ENCODE data around the gene EEF2K. TPM values are rescaled to one million over a fixed set of nuclear protein-coding genes. Genes with fewer than 3 reads are reported as not detected.

EEF2K gene
- total and polyA plus RNA-seq, 2 of the 13 experiments (the other 11 are each of a cell fraction or from before 2014, with no cell fraction given) = 22.0 to 23.8 TPM

- intact Hi-C loops (cut with micrococcal nuclease; ENCODE audit: unreplicated experiment) = no loop called here
- Histone ChIP-seq H3K36me3 (replicated peaks in 1 of 2; ENCODE audit: control insufficient read depth in 1 of 2, insufficient read depth in 2 of 2, low read length in 2 of 2) (no peaks in the 10 kb centered on the region), H3K27me3 (ENCODE audit: control insufficient read depth in 1 of 2, insufficient read depth in 2 of 2, low read length in 2 of 2) (peaks cover 2 to 13% of the 10 kb centered on the region in 2 experiments; a peak in 3 of 5 replicates), H3K9ac (ENCODE audit: insufficient read depth, low read depth, low read length) (no peak overlapping the region), H4K20me1 (ENCODE audit: insufficient read depth, low read length) (no peaks in the 10 kb centered on the region), H3K4me3 (replicated peaks in 1 of 3; ENCODE audit: insufficient read depth in 1 of 3, low read depth in 2 of 3, low read length in 3 of 3) (peak overlapping the region in 1 of 3 experiments; percentile 9; a peak in 1 of 6 replicates), H3K79me2 (ENCODE audit: insufficient read depth, low read length) (no peaks in the 10 kb centered on the region), H3K9me3 (ENCODE audit: low read length) (no peaks in the 10 kb centered on the region), H2AFZ (ENCODE audit: low read length) (no peak overlapping the region), H3K4me1 (ENCODE audit: insufficient read depth, low read length) (peaks cover 12% of the 10 kb centered on the region; the same call in 1 of the 2 replicates), H3K27ac (ENCODE audit: extremely low read length, insufficient read depth, low read length) (no peak overlapping the region), H3K4me2 (ENCODE audit: low read depth, low read length) (peak overlapping the region; percentile 38; the same call in 1 of the 2 replicates)
- CTCF ChIA-PET (ENCODE audit: low intra/inter-chr PET ratio, low total read pairs) = no interaction called here
- DNase-seq (ENCODE audit: low spot score) (no peak), ATAC-seq (peak; percentile 60), FAIRE-seq (no peak)
- WGBS (ENCODE audit: low lambda C conversion rate) = 11% methylated on average over 18 of the region's 18 CpGs
- BruUV-seq (replicated peaks) = no TSS peak
- POLR2A ChIA-PET = no interaction called here
- in situ Hi-C loops (cut with HindIII; ENCODE audit: extremely low pct_ligation_motif_present, low pct_unique_long_range_greater_than_20kb) = no loop called here
- TF ChIP-seq ZNF280B (CRISPR knock-in tag; IDR thresholded peaks at IDR 0.05; ENCODE audit: borderline replicate concordance) (0 out of 2 replicates have a peak, but pooled peaks have one; percentile 39), BCL3 (CRISPR knock-in tag; IDR thresholded peaks at IDR 0.05) (0 out of 2 replicates have a peak, but pooled peaks have one; percentile 46), ZBTB46 (CRISPR knock-in tag; IDR thresholded peaks at IDR 0.05; ENCODE audit: borderline replicate concordance) (no peak), DZIP1 (CRISPR knock-in tag; IDR thresholded peaks at IDR 0.05) (0 out of 2 replicates have a peak, but pooled peaks have one; percentile 23), ZNF263 (CRISPR knock-in tag; IDR thresholded peaks at IDR 0.05) (peak; percentile 65; the same call in 1 of the 2 replicates), POLR2AphosphoS2 (IDR thresholded peaks at IDR 0.05; ENCODE audit: low read depth, low read length) (no peak), ZNF598 (CRISPR knock-in tag; IDR thresholded peaks at IDR 0.05; ENCODE audit: borderline replicate concordance) (peak; percentile 51; the same call in 1 of the 2 replicates), HNF1A (IDR thresholded peaks at IDR 0.05; ENCODE audit: low read depth) (no peak), HNF1A (CRISPR knock-in tag; IDR thresholded peaks at IDR 0.05; ENCODE audit: borderline replicate concordance) (0 out of 2 replicates have a peak, but pooled peaks have one; percentile 36)
These were observed 27.8 kb upstream of the EEF2K start for GRCh38 chr16:22177968-22178930.

Measured in HepG2 (cell line).